ENCODE data around the gene AP2A2.

DNA sequence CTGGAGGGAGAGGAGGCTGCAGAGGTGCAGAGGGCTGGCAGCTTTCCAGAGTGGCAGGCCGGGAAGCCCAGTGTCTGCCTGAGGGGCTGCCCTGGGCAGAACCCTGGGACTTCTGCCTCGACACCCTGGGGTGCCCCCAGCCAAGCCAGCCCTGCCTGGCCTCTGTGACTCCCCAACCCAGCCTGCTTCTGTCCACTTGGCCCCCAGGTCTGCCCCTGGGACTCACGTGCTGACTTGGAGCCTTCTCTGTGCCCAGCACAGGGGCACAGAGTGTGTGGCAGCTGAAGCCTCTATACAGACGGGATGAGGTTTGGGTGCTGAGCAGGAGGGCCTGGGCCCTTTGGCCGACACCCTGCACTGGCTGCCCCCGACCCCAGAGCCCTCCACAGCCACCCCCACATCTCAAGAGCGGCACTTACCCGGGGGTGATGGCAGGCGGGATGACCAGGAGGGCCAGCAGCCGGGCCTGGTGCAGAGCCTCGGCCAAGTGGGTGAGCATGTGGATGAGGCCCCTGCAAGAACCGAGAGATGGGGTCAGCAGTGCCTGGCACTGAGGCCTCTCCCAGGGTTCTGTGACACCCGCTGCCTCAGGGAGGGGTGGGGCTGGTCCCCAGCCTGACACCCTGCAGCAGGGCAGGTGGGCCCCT lies 32.5 kb upstream of the AP2A2 start:
- no peak for TF ChIP-seq MEIS1 (CRISPR knock-in tag; IDR thresholded peaks at IDR 0.05; ENCODE audit: borderline replicate concordance)
- TF ChIP-seq, protein P1, sequence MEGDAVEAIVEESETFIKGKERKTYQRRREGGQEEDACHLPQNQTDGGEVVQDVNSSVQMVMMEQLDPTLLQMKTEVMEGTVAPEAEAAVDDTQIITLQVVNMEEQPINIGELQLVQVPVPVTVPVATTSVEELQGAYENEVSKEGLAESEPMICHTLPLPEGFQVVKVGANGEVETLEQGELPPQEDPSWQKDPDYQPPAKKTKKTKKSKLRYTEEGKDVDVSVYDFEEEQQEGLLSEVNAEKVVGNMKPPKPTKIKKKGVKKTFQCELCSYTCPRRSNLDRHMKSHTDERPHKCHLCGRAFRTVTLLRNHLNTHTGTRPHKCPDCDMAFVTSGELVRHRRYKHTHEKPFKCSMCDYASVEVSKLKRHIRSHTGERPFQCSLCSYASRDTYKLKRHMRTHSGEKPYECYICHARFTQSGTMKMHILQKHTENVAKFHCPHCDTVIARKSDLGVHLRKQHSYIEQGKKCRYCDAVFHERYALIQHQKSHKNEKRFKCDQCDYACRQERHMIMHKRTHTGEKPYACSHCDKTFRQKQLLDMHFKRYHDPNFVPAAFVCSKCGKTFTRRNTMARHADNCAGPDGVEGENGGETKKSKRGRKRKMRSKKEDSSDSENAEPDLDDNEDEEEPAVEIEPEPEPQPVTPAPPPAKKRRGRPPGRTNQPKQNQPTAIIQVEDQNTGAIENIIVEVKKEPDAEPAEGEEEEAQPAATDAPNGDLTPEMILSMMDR (tag by site-specific recombination; IDR thresholded peaks at IDR 0.05) = no peak
- TF ChIP-seq ZBTB17 (tag by site-specific recombination; IDR thresholded peaks at IDR 0.05) = no peak
- no peak for TF ChIP-seq ZNF239 (tag by site-specific recombination; IDR thresholded peaks at IDR 0.05)
- TF ChIP-seq ZNF175 (tag by site-specific recombination; IDR thresholded peaks at IDR 0.05) = no peak
- no peak for TF ChIP-seq ZNF670 (tag by site-specific recombination; IDR thresholded peaks at IDR 0.05; ENCODE audit: low read depth)
- TF ChIP-seq KLF1 (tag by site-specific recombination; IDR thresholded peaks at IDR 0.05) = no peak
- TF ChIP-seq ZNF138 (tag by site-specific recombination; IDR thresholded peaks at IDR 0.05; ENCODE audit: borderline replicate concordance) = no peak
